Suprapubic skin (tissue), 4 donors: Measurements from ENCODE around the gene C1orf87. TPM values are rescaled to one million over a fixed set of nuclear protein-coding genes. Genes with fewer than 3 reads are reported as not detected.

Experiments
- DNase-seq, 2 donors: peaks; one replicate each; pipeline ENCODE4 v3.0.0-alpha.2; 2019; ENCODE audit warnings: low spot score in 2 of 2
- H3K27ac ChIP-seq: fragments of 200-600 bp; sonication (generic); one replicate; pipeline ENCODE4 v1.5.1; 2019
- H3K27me3 ChIP-seq: fragments of 200-600 bp; sonication (generic); one replicate; pipeline ENCODE4 v1.5.1; 2019
- H3K36me3 ChIP-seq: fragments of 200-600 bp; sonication (generic); one replicate; pipeline ENCODE4 v1.5.1; 2019
- H3K4me1 ChIP-seq: fragments of 200-600 bp; sonication (generic); one replicate; pipeline ENCODE4 v1.5.1; 2019
- H3K4me3 ChIP-seq: fragments of 200-600 bp; sonication (generic); one replicate; pipeline ENCODE4 v1.5.1; 2019; ENCODE audit warnings: mild to moderate bottlenecking
- H3K9me3 ChIP-seq: fragments of 200-600 bp; sonication (generic); one replicate; pipeline ENCODE4 v1.5.1; 2019
- CTCF ChIP-seq, 2 donors: fragments of 200-600 bp in 1 of 2; fragments of 450-650 bp in 1 of 2; sonication (generic) in 1 of 2; IDR thresholded peaks; one replicate each; pipeline ENCODE4 v1.5.1; 2016 to 2019; ENCODE audit warnings: antibody characterized with exemption in 2 of 2, mild to moderate bottlenecking in 1 of 2, moderate library complexity in 1 of 2
- EP300 ChIP-seq: sonication (generic); formaldehyde crosslinking; IDR thresholded peaks from one replicate; pipeline ENCODE4 v1.6.1; 2017; ENCODE audit warnings: antibody characterized with exemption
- POLR2A ChIP-seq, 2 donors: fragments of 450-650 bp; IDR thresholded peaks; one replicate each; pipeline ENCODE4 v1.6.1; 2017; ENCODE audit warnings: antibody characterized with exemption in 2 of 2, mild to moderate bottlenecking in 2 of 2, moderate library complexity in 2 of 2
- POLR2AphosphoS5 ChIP-seq, 3 donors: sonication (generic); formaldehyde crosslinking; IDR thresholded peaks; one replicate each; pipeline ENCODE4 v1.6.1; 2017; ENCODE audit warnings: antibody characterized with exemption in 3 of 3
- WGBS: methylation state at CpG from one replicate; pipeline ENCODE4 v1.1.5; 2018; 5-methylcytosine and 5-hydroxymethylcytosine counted together
- total RNA-seq, 4 donors: library from RNA; depleted of rRNA; stranded (reverse); fragments of >200 nt; gene quantifications; one replicate each; pipeline ENCODE4 v1.1.0, GENCODE V29; 2016

Gene C1orf87
- total RNA-seq, 4 donors from 2014 or later, result not detected

GRCh38 chr1:60101516-60101915 lies 27.9 kb upstream of the C1orf87 start:
- H3K9me3 ChIP-seq, result no peaks in the 10 kb centered on the region
- H3K36me3 ChIP-seq, result no peaks in the 10 kb centered on the region
- DNase-seq, result no peak
- H3K4me1 ChIP-seq, result no peaks in the 10 kb centered on the region
- no peak overlapping the region for H3K27ac ChIP-seq
- 90% methylated on average over 2 of the region's 2 CpGs for WGBS
- H3K27me3 ChIP-seq, result no peaks in the 10 kb centered on the region
- TF ChIP-seq EP300, result no peak
- TF ChIP-seq POLR2A (IDR thresholded peaks at IDR 0.05), result no peak
- TF ChIP-seq POLR2AphosphoS5 (IDR thresholded peaks at IDR 0.05), result no peak
- TF ChIP-seq CTCF (IDR thresholded peaks at IDR 0.05), result no peak
- no peak overlapping the region for H3K4me3 ChIP-seq

- H3K4me1 ChIP-seq, result no peaks in the 10 kb centered on the region
- no peak overlapping the region for H3K27ac ChIP-seq
- H3K27me3 ChIP-seq, result no peaks in the 10 kb centered on the region
- no peak for TF ChIP-seq POLR2AphosphoS5 (IDR thresholded peaks at IDR 0.05)
- TF ChIP-seq EP300, result no peak
- TF ChIP-seq POLR2A (IDR thresholded peaks at IDR 0.05), result no peak
- no peak for TF ChIP-seq CTCF (IDR thresholded peaks at IDR 0.05)
- no peak for DNase-seq
- H3K9me3 ChIP-seq, result no peaks in the 10 kb centered on the region
- WGBS, result 89% methylated on average over 6 of the region's 6 CpGs
- no peaks in the 10 kb centered on the region for H3K36me3 ChIP-seq
- no peak overlapping the region for H3K4me3 ChIP-seq
Observed at GRCh38 chr1:60091195-60091715, 17.7 kb upstream of the C1orf87 start.

- no peak overlapping the region for H3K27ac ChIP-seq
- H3K4me1 ChIP-seq, result no peaks in the 10 kb centered on the region
- no peak for DNase-seq
- TF ChIP-seq POLR2AphosphoS5 (IDR thresholded peaks at IDR 0.05), result no peak
- TF ChIP-seq POLR2A (IDR thresholded peaks at IDR 0.05), result no peak
- no peak for TF ChIP-seq EP300
- TF ChIP-seq CTCF (IDR thresholded peaks at IDR 0.05), result no peak
- H3K4me3 ChIP-seq, result no peak overlapping the region
- H3K27me3 ChIP-seq, result no peaks in the 10 kb centered on the region
- H3K36me3 ChIP-seq, result no peaks in the 10 kb centered on the region
- H3K9me3 ChIP-seq, result no peaks in the 10 kb centered on the region
- WGBS, result 45% methylated on average over 2 of the region's 2 CpGs
Observed at GRCh38 chr1:60090655-60091054, 17.1 kb upstream of the C1orf87 start.

GRCh38 chr1:60088620-60089155 lies 15.1 kb upstream of the C1orf87 start:
- 62% methylated on average over 5 of the region's 5 CpGs for WGBS
- Histone ChIP-seq H3K4me1 (no peaks in the 10 kb centered on the region), H3K36me3 (no peaks in the 10 kb centered on the region), H3K27ac (no peak overlapping the region), H3K4me3 (no peak overlapping the region), H3K9me3 (no peaks in the 10 kb centered on the region), H3K27me3 (no peaks in the 10 kb centered on the region)
- TF ChIP-seq CTCF (IDR thresholded peaks at IDR 0.05) (no peak), POLR2AphosphoS5 (IDR thresholded peaks at IDR 0.05) (no peak), POLR2A (IDR thresholded peaks at IDR 0.05) (no peak), EP300 (no peak)
- DNase-seq, result no peak

- no peak overlapping the region for H3K4me3 ChIP-seq
- no peaks in the 10 kb centered on the region for H3K36me3 ChIP-seq
- H3K27ac ChIP-seq, result no peak overlapping the region
- TF ChIP-seq EP300 (no peak), POLR2AphosphoS5 (IDR thresholded peaks at IDR 0.05) (no peak), CTCF (IDR thresholded peaks at IDR 0.05) (no peak), POLR2A (IDR thresholded peaks at IDR 0.05) (no peak)
- no peaks in the 10 kb centered on the region for H3K9me3 ChIP-seq
- H3K27me3 ChIP-seq, result no peaks in the 10 kb centered on the region
- H3K4me1 ChIP-seq, result no peaks in the 10 kb centered on the region
- DNase-seq, result no peak
Observed at GRCh38 chr1:60087681-60088080, 14.1 kb upstream of the C1orf87 start.
